HCT116 (cell line): ENCODE results near the gene KRTAP10-8. TPM values are rescaled to one million over a fixed set of nuclear protein-coding genes. Genes with fewer than 3 reads are reported as not detected.

Experiments
- ATAC-seq: fragments of 200-7000 bp; cut with Tn5 transposase; 2 replicates; pipeline ENCODE4 v1.9.1; 2020; ENCODE audit warnings: mild to moderate bottlenecking, moderate library complexity
- BruUV-seq: library from RNA; stranded (reverse); fragments of 400-500 nt; replicated peaks from 2 replicates; lab custom pipeline; 2021; lab: Mats Ljungman, UMichigan
- CTCF ChIA-PET: fragments of 300-600 bp; sonication (Branson Sonifier 250); formaldehyde crosslinking; loops from one replicate; lab custom pipeline; 2021; ENCODE audit warnings: antibody characterized with exemption; lab: Charles Lee
- POLR2A ChIA-PET: fragments of 300-600, 350-600 bp; sonication (Branson Sonifier 250); formaldehyde crosslinking; loops from one replicate; lab custom pipeline; 2021; ENCODE audit warnings: antibody characterized with exemption; lab: Charles Lee
- RAD21 ChIA-PET, 2 experiments: fragments of 300-600 bp; sonication (Branson Sonifier 250); formaldehyde crosslinking; loops; one replicate each; lab custom pipeline; 2023; ENCODE audit warnings: low total read pairs in 2 of 2; ENCODE audit not compliant: uncharacterized antibody in 2 of 2, unreplicated experiment in 2 of 2, low non-redundant PET in 1 of 2; lab: Charles Lee
- DNase-seq: peaks from one replicate; pipeline ENCODE4 v3.0.0-alpha.2; 2010; ENCODE audit warnings: low read depth, low spot score
- H2AFZ ChIP-seq: fragments of 200-600 bp; shearing (Covaris generic), sonication (generic); 2 replicates; pipeline ENCODE4 v1.6.1; 2017; ENCODE audit warnings: low read depth, mixed run types, mixed read lengths, antibody characterized with exemption, low read length; ENCODE audit not compliant: poor library complexity, severe bottlenecking
- H3K27ac ChIP-seq: 2 replicates; pipeline ENCODE4 v1.5.1; 2012; ENCODE audit warnings: low read depth, low read length
- H3K27me3 ChIP-seq: fragments of 200-600 bp; sonication (generic); 2 replicates; pipeline ENCODE4 v1.6.1; 2016; ENCODE audit warnings: mixed run types, low read length, mixed read lengths; ENCODE audit not compliant: insufficient read depth
- H3K36me3 ChIP-seq, 2 experiments: fragments of 200-500 bp in 1 of 2; fragments of 200-600 bp in 1 of 2; sonication (Bioruptor generic) in 1 of 2; sonication (generic) in 1 of 2; 2 replicates each; pipeline versions ENCODE4 v1.5.1 to v1.6.1; 2014 to 2016; ENCODE audit warnings: low read length in 2 of 2, inconsistent platforms in 1 of 2, mixed read lengths in 1 of 2, mixed run types in 1 of 2; ENCODE audit not compliant: insufficient read depth in 2 of 2, control insufficient read depth in 1 of 2
- H3K4me1 ChIP-seq, 2 experiments: fragments of 200-600 bp in 1 of 2; sonication (generic) in 1 of 2; 2 replicates each; pipeline versions ENCODE4 v1.5.1 to v1.6.1; 2012 to 2017; ENCODE audit warnings: low read length in 2 of 2, inconsistent platforms in 1 of 2, mild to moderate bottlenecking in 1 of 2, mixed read lengths in 1 of 2, mixed run types in 1 of 2, moderate library complexity in 1 of 2; ENCODE audit not compliant: insufficient read depth in 2 of 2, control insufficient read depth in 1 of 2
- H3K4me2 ChIP-seq: fragments of 200-600 bp; sonication (generic); 2 replicates; pipeline ENCODE4 v1.6.1; 2017; ENCODE audit warnings: mixed run types, low read length, mixed read lengths
- H3K4me3 ChIP-seq, 2 experiments: fragments of 200-600 bp in 1 of 2; sonication (generic) in 1 of 2; replicated peaks in 1 of 2; 2 replicates each; pipeline ENCODE4 v1.5.1; 2011 to 2016; ENCODE audit warnings: low read length in 2 of 2, control low read depth in 1 of 2, low read depth in 1 of 2, mild to moderate bottlenecking in 1 of 2, mixed read lengths in 1 of 2, mixed run types in 1 of 2
- H3K79me2 ChIP-seq: fragments of 200-600 bp; sonication (generic); 2 replicates; pipeline ENCODE4 v1.6.1; 2017; ENCODE audit warnings: mild to moderate bottlenecking, mixed run types, low read length, moderate library complexity, mixed read lengths; ENCODE audit not compliant: insufficient read depth
- H3K9ac ChIP-seq: fragments of 200-600 bp; sonication (generic); 2 replicates; pipeline ENCODE4 v1.6.1; 2016; ENCODE audit warnings: low read length, mixed read lengths
- H3K9me2 ChIP-seq: fragments of 200-600 bp; sonication (generic), shearing (Covaris generic); 2 replicates; pipeline ENCODE4 v1.6.1; 2017; ENCODE audit warnings: mixed run types, mild to moderate bottlenecking, moderate library complexity; ENCODE audit not compliant: insufficient read depth
- H3K9me3 ChIP-seq, 2 experiments: fragments of 200-500 bp in 1 of 2; fragments of 200-600 bp in 1 of 2; sonication (Bioruptor generic) in 1 of 2; sonication (generic) in 1 of 2; 2 replicates each; pipeline ENCODE4 v1.6.1; 2014 to 2017; ENCODE audit warnings: low read length in 2 of 2, mixed read lengths in 2 of 2, inconsistent platforms in 1 of 2, low read depth in 1 of 2, mild to moderate bottlenecking in 1 of 2, mixed run types in 1 of 2, moderate library complexity in 1 of 2; ENCODE audit not compliant: control insufficient read depth in 1 of 2, insufficient read depth in 1 of 2
- H4K20me1 ChIP-seq: fragments of 200-600 bp; sonication (generic), shearing (Covaris generic); 2 replicates; pipeline ENCODE4 v1.6.1; 2017; ENCODE audit warnings: mixed run types, mild to moderate bottlenecking, moderate library complexity; ENCODE audit not compliant: insufficient read depth
- CBX3 ChIP-seq: IDR thresholded peaks from 2 replicates; pipeline ENCODE4 v1.6.1; 2012; ENCODE audit warnings: low read depth
- CEBPB ChIP-seq: IDR thresholded peaks from 2 replicates; pipeline ENCODE4 v1.6.1; 2012; ENCODE audit warnings: low read depth
- EGR1 ChIP-seq: IDR thresholded peaks from 2 replicates; pipeline ENCODE4 v1.6.1; 2012; ENCODE audit warnings: low read depth
- EZH2 ChIP-seq: fragments of 200-600 bp; sonication (generic); IDR thresholded peaks from 2 replicates; pipeline ENCODE4 v1.6.1; 2017; ENCODE audit warnings: antibody characterized with exemption, mixed run types
- FOSL1 ChIP-seq: IDR thresholded peaks from 2 replicates; pipeline ENCODE4 v1.6.1; 2012; ENCODE audit warnings: low read depth
- POLR2A ChIP-seq: IDR thresholded peaks from 2 replicates; pipeline ENCODE4 v1.7.0; 2011; ENCODE audit warnings: borderline replicate concordance; ENCODE audit not compliant: insufficient read depth, insufficient read length; ENCODE audit errors: extremely low read depth
- POLR2AphosphoS5 ChIP-seq: IDR thresholded peaks from 2 replicates; pipeline ENCODE4 v1.6.1; 2011; ENCODE audit warnings: mild to moderate bottlenecking, low read depth, low read length, moderate library complexity
- RAD21 ChIP-seq: IDR thresholded peaks from 2 replicates; pipeline ENCODE4 v1.6.1; 2012; ENCODE audit warnings: low read depth, mild to moderate bottlenecking
- SIN3A ChIP-seq: IDR thresholded peaks from 2 replicates; pipeline ENCODE4 v1.6.1; 2012; ENCODE audit warnings: low read depth
- SP1 ChIP-seq: IDR thresholded peaks from 2 replicates; pipeline ENCODE4 v1.6.1; 2012; ENCODE audit warnings: low read depth
- SRF ChIP-seq: IDR thresholded peaks from 2 replicates; pipeline ENCODE4 v1.6.1; 2012; ENCODE audit warnings: low read depth
- TCF7L2 ChIP-seq: IDR thresholded peaks from 2 replicates; pipeline ENCODE4 v1.7.0; 2011; ENCODE audit warnings: borderline replicate concordance, inconsistent platforms; ENCODE audit not compliant: insufficient read depth, insufficient read length; ENCODE audit errors: extremely low read depth
- YY1 ChIP-seq: IDR thresholded peaks from 2 replicates; pipeline ENCODE4 v1.6.1; 2011; ENCODE audit warnings: low read length, low read depth, moderate library complexity, mild to moderate bottlenecking; ENCODE audit not compliant: insufficient replicate concordance; ENCODE audit errors: extremely low read depth
- ZBTB33 ChIP-seq: IDR thresholded peaks from 2 replicates; pipeline ENCODE4 v1.6.1; 2011; ENCODE audit warnings: mild to moderate bottlenecking, low read length, moderate library complexity; ENCODE audit not compliant: insufficient replicate concordance; ENCODE audit errors: extremely low read depth
- ZNF274 ChIP-seq: fragments of 200-500 bp; sonication (Bioruptor generic); IDR thresholded peaks from 2 replicates; pipeline ENCODE4 v1.6.1; 2014; ENCODE audit warnings: mild to moderate bottlenecking, low read depth, low read length, inconsistent platforms
- intact Hi-C: fragments of 100-400 bp; cut with micrococcal nuclease; formaldehyde crosslinking; loops from 2 replicates; pipeline ENCODE4 v1.10.0; 2022
- total RNA-seq: library from RNA; stranded (reverse); gene quantifications from one replicate; pipeline ENCODE4 v1.2.1, GENCODE V29; 2021; ENCODE audit not compliant: unreplicated experiment
- TF ChIP-seq, protein P1 (sequence below): IDR thresholded peaks from 2 replicates; pipeline ENCODE4 v1.6.1; 2012; ENCODE audit warnings: low read depth
- TF ChIP-seq, protein P2 (sequence below): IDR thresholded peaks from 2 replicates; pipeline ENCODE4 v1.6.1; 2012
- TF ChIP-seq, protein P3 (sequence below), 3 experiments: fragments of 200-600 bp in 1 of 3; sonication (generic) in 1 of 3; IDR thresholded peaks in 2 of 3; conservative IDR thresholded peaks in 1 of 3; 2 replicates each; pipeline ENCODE4 v1.5.1; 2012 to 2017; ENCODE audit warnings: low read depth in 2 of 3, low read length in 2 of 3, antibody characterized with exemption in 1 of 3, borderline replicate concordance in 1 of 3, control low read depth in 1 of 3, mild to moderate bottlenecking in 1 of 3, mixed read lengths in 1 of 3, mixed run types in 1 of 3, moderate library complexity in 1 of 3; ENCODE audit not compliant: insufficient read depth in 1 of 3
- TF ChIP-seq, protein P4 (sequence below): IDR thresholded peaks from 2 replicates; pipeline ENCODE4 v1.6.1; 2012

The KRTAP10-8 gene
- total RNA-seq, 1 experiment from 2014 or later = not detected

DNA sequence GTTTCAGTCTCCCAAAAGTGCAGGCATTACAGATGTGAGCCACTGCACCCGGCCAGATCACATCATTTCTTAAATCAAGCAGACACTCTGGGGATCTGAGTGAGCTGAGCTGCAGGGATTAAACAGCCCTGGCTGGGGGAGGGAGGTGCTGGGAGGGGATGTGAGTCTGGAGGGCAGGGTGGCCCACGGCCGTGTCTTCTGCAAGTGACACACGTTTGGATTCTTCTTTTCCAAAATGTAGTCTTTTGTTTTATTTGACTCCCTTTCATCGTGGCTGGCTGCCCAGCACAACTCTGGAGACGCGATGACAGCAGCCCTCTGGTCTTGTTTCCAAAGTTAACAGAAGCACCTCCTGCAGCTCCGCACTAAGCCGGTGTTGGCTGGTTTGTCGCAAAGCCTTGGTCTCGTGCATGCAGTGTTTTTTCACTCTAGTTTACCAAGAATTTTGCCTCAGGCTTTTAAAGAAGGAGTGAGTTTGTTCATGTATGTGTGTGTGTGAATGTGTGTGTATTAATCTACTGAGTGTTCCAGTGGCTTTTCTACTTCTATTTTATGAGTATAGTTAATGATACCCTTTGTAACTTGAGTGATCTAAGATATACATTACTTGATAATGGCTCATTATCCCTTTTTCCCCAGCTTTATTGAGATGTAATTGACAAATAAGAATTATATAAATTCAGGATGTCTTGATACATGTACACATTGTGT, 28.6 kb upstream of the KRTAP10-8 start:
- CTCF ChIA-PET = no interaction called here
- no peak overlapping the region for H3K9ac ChIP-seq
- H3K9me2 ChIP-seq = no peaks in the 10 kb centered on the region
- no peaks in the 10 kb centered on the region for H4K20me1 ChIP-seq
- H3K36me3 ChIP-seq = no peaks in the 10 kb centered on the region
- no peak overlapping the region for H3K4me2 ChIP-seq
- DNase-seq = no peak
- no peak overlapping the region for H3K27ac ChIP-seq
- ATAC-seq = no peak
- H3K4me1 ChIP-seq = no peaks in the 10 kb centered on the region
- POLR2A ChIA-PET = no interaction called here
- RAD21 ChIA-PET = no interaction called here
- intact Hi-C loops = no loop called here
- H2AFZ ChIP-seq = no peak overlapping the region
- H3K9me3 ChIP-seq = no peaks in the 10 kb centered on the region
- no peaks in the 10 kb centered on the region for H3K79me2 ChIP-seq
- BruUV-seq = no TSS peak
- TF ChIP-seq SIN3A (no peak), CEBPB (no peak), EZH2 (no peak), POLR2AphosphoS5 (no peak), POLR2A (no peak), FOSL1 (no peak), CBX3 (no peak), SRF (no peak), TCF7L2 (no peak), EGR1 (no peak), RAD21 (no peak), ZNF274 (no peak), SP1 (no peak), YY1 (no peak), ZBTB33 (no peak)
- TF ChIP-seq, protein P1, sequence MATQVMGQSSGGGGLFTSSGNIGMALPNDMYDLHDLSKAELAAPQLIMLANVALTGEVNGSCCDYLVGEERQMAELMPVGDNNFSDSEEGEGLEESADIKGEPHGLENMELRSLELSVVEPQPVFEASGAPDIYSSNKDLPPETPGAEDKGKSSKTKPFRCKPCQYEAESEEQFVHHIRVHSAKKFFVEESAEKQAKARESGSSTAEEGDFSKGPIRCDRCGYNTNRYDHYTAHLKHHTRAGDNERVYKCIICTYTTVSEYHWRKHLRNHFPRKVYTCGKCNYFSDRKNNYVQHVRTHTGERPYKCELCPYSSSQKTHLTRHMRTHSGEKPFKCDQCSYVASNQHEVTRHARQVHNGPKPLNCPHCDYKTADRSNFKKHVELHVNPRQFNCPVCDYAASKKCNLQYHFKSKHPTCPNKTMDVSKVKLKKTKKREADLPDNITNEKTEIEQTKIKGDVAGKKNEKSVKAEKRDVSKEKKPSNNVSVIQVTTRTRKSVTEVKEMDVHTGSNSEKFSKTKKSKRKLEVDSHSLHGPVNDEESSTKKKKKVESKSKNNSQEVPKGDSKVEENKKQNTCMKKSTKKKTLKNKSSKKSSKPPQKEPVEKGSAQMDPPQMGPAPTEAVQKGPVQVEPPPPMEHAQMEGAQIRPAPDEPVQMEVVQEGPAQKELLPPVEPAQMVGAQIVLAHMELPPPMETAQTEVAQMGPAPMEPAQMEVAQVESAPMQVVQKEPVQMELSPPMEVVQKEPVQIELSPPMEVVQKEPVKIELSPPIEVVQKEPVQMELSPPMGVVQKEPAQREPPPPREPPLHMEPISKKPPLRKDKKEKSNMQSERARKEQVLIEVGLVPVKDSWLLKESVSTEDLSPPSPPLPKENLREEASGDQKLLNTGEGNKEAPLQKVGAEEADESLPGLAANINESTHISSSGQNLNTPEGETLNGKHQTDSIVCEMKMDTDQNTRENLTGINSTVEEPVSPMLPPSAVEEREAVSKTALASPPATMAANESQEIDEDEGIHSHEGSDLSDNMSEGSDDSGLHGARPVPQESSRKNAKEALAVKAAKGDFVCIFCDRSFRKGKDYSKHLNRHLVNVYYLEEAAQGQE = no peak
- TF ChIP-seq, protein P2, sequence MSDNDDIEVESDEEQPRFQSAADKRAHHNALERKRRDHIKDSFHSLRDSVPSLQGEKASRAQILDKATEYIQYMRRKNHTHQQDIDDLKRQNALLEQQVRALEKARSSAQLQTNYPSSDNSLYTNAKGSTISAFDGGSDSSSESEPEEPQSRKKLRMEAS = no peak
- TF ChIP-seq, protein P3, sequence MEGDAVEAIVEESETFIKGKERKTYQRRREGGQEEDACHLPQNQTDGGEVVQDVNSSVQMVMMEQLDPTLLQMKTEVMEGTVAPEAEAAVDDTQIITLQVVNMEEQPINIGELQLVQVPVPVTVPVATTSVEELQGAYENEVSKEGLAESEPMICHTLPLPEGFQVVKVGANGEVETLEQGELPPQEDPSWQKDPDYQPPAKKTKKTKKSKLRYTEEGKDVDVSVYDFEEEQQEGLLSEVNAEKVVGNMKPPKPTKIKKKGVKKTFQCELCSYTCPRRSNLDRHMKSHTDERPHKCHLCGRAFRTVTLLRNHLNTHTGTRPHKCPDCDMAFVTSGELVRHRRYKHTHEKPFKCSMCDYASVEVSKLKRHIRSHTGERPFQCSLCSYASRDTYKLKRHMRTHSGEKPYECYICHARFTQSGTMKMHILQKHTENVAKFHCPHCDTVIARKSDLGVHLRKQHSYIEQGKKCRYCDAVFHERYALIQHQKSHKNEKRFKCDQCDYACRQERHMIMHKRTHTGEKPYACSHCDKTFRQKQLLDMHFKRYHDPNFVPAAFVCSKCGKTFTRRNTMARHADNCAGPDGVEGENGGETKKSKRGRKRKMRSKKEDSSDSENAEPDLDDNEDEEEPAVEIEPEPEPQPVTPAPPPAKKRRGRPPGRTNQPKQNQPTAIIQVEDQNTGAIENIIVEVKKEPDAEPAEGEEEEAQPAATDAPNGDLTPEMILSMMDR (IDR thresholded peaks at IDR 0.05 in 2 of 3, conservative IDR thresholded peaks at IDR 0.05 in 1 of 3; ENCODE audit: borderline replicate concordance in 1 of 3, insufficient read depth in 1 of 3, low read depth in 2 of 3, low read length in 2 of 3) = no peak
- TF ChIP-seq, protein P4, sequence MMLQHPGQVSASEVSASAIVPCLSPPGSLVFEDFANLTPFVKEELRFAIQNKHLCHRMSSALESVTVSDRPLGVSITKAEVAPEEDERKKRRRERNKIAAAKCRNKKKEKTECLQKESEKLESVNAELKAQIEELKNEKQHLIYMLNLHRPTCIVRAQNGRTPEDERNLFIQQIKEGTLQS = no peak
- H3K27me3 ChIP-seq = peaks cover 25% of the 10 kb centered on the region
- H3K4me3 ChIP-seq = no peak overlapping the region
